CD4-positive, alpha-beta T cell (primary cell): Measurements from ENCODE around the gene TBCC. TPM values are rescaled to one million over a fixed set of nuclear protein-coding genes. Genes with fewer than 3 reads are reported as not detected.

Experiments used
- ATAC-seq: fragments of 200-7000 bp; cut with Tn5 transposase; one replicate; pipeline ENCODE4 v1.10.0; 2022; ENCODE audit warnings: mild to moderate bottlenecking; ENCODE audit not compliant: poor library complexity
- CTCF ChIA-PET: fragments of 350-600 bp; sonication (Branson Sonifier 250); formaldehyde crosslinking; loops from one replicate; lab custom pipeline; 2021; ENCODE audit warnings: antibody characterized with exemption, inconsistent platforms; lab: Charles Lee
- POLR2A ChIA-PET: fragments of 350-600 bp; sonication (Branson Sonifier 250); formaldehyde crosslinking; loops from one replicate; lab custom pipeline; 2021; ENCODE audit warnings: antibody characterized with exemption, inconsistent platforms; lab: Charles Lee
- DNase-seq, 14 experiments: peaks; one replicate each; pipeline ENCODE4 v3.0.0-alpha.2; 2013 to 2020; ENCODE audit warnings: mixed read lengths in 2 of 14
- H3K27ac ChIP-seq, 2 donors: one replicate each; pipeline versions ENCODE4 v1.5.1 to v1.7.0; 2013; ENCODE audit warnings: low read length in 2 of 2, low read depth in 1 of 2, mild to moderate bottlenecking in 1 of 2
- H3K27me3 ChIP-seq, 2 experiments: 1 replicate in 1 of 2; 2 replicates in 1 of 2; pipeline versions ENCODE4 v1.6.1 to v1.7.0; 2013; ENCODE audit warnings: low read length in 2 of 2, control low read depth in 1 of 2, mild to moderate bottlenecking in 1 of 2, moderate library complexity in 1 of 2; ENCODE audit not compliant: insufficient read depth in 2 of 2, control insufficient read depth in 1 of 2
- H3K36me3 ChIP-seq: one replicate; pipeline ENCODE4 v1.6.1; 2013; ENCODE audit warnings: low read length, control low read depth; ENCODE audit not compliant: insufficient read depth
- H3K4me1 ChIP-seq: one replicate; pipeline ENCODE4 v1.6.1; 2013; ENCODE audit warnings: low read length, control low read depth; ENCODE audit not compliant: insufficient read depth
- H3K4me3 ChIP-seq: one replicate; pipeline ENCODE4 v1.5.1; 2013; ENCODE audit warnings: mild to moderate bottlenecking, low read length, moderate library complexity
- H3K9me3 ChIP-seq, 2 experiments: 1 replicate in 1 of 2; 2 replicates in 1 of 2; pipeline versions ENCODE4 v1.6.1 to v1.7.0; 2013; ENCODE audit warnings: low read length in 2 of 2, mild to moderate bottlenecking in 2 of 2, control low read depth in 1 of 2, moderate library complexity in 1 of 2; ENCODE audit not compliant: control insufficient read depth in 1 of 2, insufficient read depth in 1 of 2
- H3K27ac Mint-ChIP-seq: one replicate; pipeline ENCODE4 v1.8.0; 2020; ENCODE audit warnings: mixed read lengths
- H3K27me3 Mint-ChIP-seq: one replicate; pipeline ENCODE4 v1.8.0; 2021; ENCODE audit warnings: mixed read lengths
- H3K36me3 Mint-ChIP-seq: one replicate; pipeline ENCODE4 v1.8.0; 2021; ENCODE audit warnings: low read depth, mixed read lengths
- H3K4me1 Mint-ChIP-seq: one replicate; pipeline ENCODE4 v1.8.0; 2021; ENCODE audit warnings: low read depth, mixed read lengths
- H3K4me3 Mint-ChIP-seq: one replicate; pipeline ENCODE4 v1.8.0; 2020; ENCODE audit warnings: mild to moderate bottlenecking, mixed read lengths
- H3K9me3 Mint-ChIP-seq: one replicate; pipeline ENCODE4 v1.8.0; 2020; ENCODE audit warnings: mixed read lengths
- intact Hi-C, 2 experiments: fragments of 100-400 bp; cut with DNase I in 1 of 2; cut with micrococcal nuclease in 1 of 2; formaldehyde crosslinking; loops; one replicate each; pipeline versions ENCODE4 v1.15.1 to v1.9.0; 2023 to 2025; cut with DNase I, micrococcal nuclease
- total RNA-seq, 174 experiments: library from RNA in 2 of 174; stranded (reverse) in 2 of 174; gene quantifications; one replicate each; pipeline ENCODE4 v1.2.3 and lab custom pipeline; 2021 to 2026
- TF ChIP-seq, protein P1 (sequence below): fragments of 200-600 bp; IDR thresholded peaks from one replicate; pipeline ENCODE4 v1.8.0; 2022; ENCODE audit warnings: antibody characterized with exemption, mild to moderate bottlenecking

The TBCC gene
- total RNA-seq, 2 experiments from 2014 or later: 67.3 to 68.3 TPM

DNA sequence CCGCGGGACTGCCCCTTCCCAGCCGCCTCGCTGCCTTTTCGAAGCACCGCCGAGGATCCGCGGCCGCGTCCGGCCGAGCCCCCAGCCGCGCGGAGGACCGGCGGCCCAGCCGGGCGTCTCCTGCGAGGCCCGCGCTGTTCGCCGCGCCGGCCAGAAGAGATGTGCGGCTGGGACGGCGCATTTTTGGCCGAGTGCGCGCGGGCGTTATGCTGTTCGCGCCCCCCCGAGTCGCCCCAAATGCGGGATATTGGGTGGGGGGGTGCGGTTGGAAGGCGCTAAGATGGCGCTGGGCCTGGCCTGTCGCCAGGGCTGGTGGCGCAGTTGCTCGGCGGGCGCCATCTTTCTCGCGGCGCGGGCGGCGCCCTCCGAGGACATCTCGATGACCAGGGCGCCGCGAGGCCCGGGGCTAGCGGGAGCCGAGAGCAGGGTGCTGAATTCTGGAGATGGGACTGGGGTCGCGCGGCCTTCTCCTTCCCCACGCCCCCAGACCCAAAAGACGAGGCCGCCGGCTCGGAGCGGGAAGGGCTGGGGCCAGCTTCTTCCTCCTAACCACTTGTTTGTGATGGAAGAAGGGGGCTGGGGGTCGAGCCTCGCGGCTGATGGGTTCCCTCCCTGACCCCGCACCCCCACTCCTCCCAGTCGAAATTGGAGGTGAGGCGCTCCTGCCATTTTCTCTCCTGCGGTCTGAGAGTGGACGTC lies 37.4 kb upstream of the TBCC start:
- CTCF ChIA-PET: interaction anchor here (1.3 to 3.1 kb wide), 3 partner anchors 12 to 57 kb away, joined by 3 to 11 read pairs (median 6); no protein-coding TSS in a partner anchor
- peaks cover 54% of the 10 kb centered on the region for H3K4me1 ChIP-seq

DNA sequence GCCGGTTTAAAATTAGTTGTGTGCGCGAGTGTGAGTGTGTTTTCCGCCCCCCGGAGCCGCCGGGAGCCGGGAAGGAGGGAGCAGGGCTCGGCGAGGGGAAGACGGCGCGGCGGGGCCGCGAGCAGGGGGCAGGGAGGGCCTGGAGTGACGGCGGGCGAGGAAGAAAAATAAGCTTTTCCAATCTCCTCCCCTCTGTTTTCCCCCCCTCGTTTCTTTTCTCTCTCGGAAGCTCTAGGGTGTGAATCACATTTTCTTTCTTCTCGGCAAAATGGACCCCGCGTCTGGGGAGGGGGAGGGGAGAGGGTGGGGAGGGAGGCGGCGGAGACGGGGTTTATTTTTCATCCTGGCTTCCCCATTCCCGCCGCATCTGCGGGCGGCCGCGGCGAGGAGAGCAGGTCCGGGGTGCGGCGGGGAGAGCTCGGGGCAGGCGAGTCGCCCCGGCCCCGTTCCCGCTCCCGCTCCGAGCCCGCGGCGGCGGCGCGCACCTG lies 36.8 kb upstream of the TBCC start:
- Histone ChIP-seq H3K27ac (peak overlapping the region; percentile 100), H3K4me1 (peaks cover 51% of the 10 kb centered on the region), H3K4me3 (peak overlapping the region; percentile 81), H3K36me3 (peaks cover 2% of the 10 kb centered on the region), H3K27me3 (no peaks in the 10 kb centered on the region), H3K9me3 (no peaks in the 10 kb centered on the region)
- Mint-ChIP-seq H3K9me3 (no peaks in the 10 kb centered on the region), H3K27ac (no peak overlapping the region), H3K27me3 (no peaks in the 10 kb centered on the region), H3K4me3 (peak overlapping the region; percentile 100), H3K4me1 (peaks cover 30% of the 10 kb centered on the region), H3K36me3 (peaks cover 32% of the 10 kb centered on the region)
- ATAC-seq (peak; percentile 60), DNase-seq (peak; percentile 69 to 90 (median 77))
- intact Hi-C loops: loop anchor here (1.0 to 10.0 kb wide), 4 partner anchors 11 to 392 kb away; partner anchors contain the start of genes TBCC (in 2 of the 2), RPL7L1 (in 1 of the 2) and SRF (in 1 of the 2)
- POLR2A ChIA-PET: interaction anchor here (0.6 to 22.3 kb wide), 36 partner anchors 8 to 1464 kb away, joined by 3 to 1427 read pairs (median 6); partner anchors contain the start of genes CNPY3, HSP90AB1, PEX6 and PPP2R5D
- TF ChIP-seq, protein P1, sequence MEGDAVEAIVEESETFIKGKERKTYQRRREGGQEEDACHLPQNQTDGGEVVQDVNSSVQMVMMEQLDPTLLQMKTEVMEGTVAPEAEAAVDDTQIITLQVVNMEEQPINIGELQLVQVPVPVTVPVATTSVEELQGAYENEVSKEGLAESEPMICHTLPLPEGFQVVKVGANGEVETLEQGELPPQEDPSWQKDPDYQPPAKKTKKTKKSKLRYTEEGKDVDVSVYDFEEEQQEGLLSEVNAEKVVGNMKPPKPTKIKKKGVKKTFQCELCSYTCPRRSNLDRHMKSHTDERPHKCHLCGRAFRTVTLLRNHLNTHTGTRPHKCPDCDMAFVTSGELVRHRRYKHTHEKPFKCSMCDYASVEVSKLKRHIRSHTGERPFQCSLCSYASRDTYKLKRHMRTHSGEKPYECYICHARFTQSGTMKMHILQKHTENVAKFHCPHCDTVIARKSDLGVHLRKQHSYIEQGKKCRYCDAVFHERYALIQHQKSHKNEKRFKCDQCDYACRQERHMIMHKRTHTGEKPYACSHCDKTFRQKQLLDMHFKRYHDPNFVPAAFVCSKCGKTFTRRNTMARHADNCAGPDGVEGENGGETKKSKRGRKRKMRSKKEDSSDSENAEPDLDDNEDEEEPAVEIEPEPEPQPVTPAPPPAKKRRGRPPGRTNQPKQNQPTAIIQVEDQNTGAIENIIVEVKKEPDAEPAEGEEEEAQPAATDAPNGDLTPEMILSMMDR: no peak
- CTCF ChIA-PET: interaction anchor here (2.1 to 3.1 kb wide), 2 partner anchors 11 to 56 kb away, joined by 7 to 11 read pairs; no protein-coding TSS in a partner anchor

More for the DNA sequence above, 37.4 kb upstream of the TBCC start:
- Mint-ChIP-seq H3K27me3 (no peaks in the 10 kb centered on the region), H3K27ac (no peak overlapping the region), H3K4me1 (peaks cover 25% of the 10 kb centered on the region), H3K4me3 (no peak overlapping the region), H3K36me3 (peaks cover 32% of the 10 kb centered on the region), H3K9me3 (no peaks in the 10 kb centered on the region)
- DNase-seq (peak; percentile 68 to 93 (median 80)), ATAC-seq (peak; percentile 52)
- no peaks in the 10 kb centered on the region for H3K9me3 ChIP-seq
- H3K27me3 ChIP-seq: no peaks in the 10 kb centered on the region
- TF ChIP-seq, protein P1: no peak
- peak overlapping the region; percentile 81 for H3K4me3 ChIP-seq
- intact Hi-C loops: loop anchor here (1.0 to 10.0 kb wide), 3 partner anchors 37 to 391 kb away; partner anchors contain the start of genes RPL7L1 (in 1 of the 2), SRF (in 1 of the 2) and TBCC (in 1 of the 2)
- H3K27ac ChIP-seq: peak overlapping the region; percentile 100
- POLR2A ChIA-PET: interaction anchor here (0.6 to 22.3 kb wide), 34 partner anchors 10 to 1464 kb away, joined by 3 to 1427 read pairs (median 7); partner anchors contain the start of genes CNPY3, HSP90AB1, PEX6 and RPL7L1
- peaks cover 2% of the 10 kb centered on the region for H3K36me3 ChIP-seq
